ENCODE measurements around the gene THEMIS.

THEMIS gene

GRCh38 chr6:127737768-127738167 is 163.1 kb downstream of the THEMIS start:
- no peak overlapping the region for H3K27ac ChIP-seq (ENCODE audit: low read depth, low read length)
- H3K4me3 ChIP-seq (ENCODE audit: low read depth, low read length), result no peak overlapping the region
- H3K36me3 ChIP-seq (ENCODE audit: insufficient read depth, low read length), result no peaks in the 10 kb centered on the region
- no peaks in the 10 kb centered on the region for H3K27me3 ChIP-seq (ENCODE audit: insufficient read depth, low read length)
- no peak overlapping the region for H2AFZ ChIP-seq (ENCODE audit: low read length, unreplicated experiment)
- no peaks in the 10 kb centered on the region for H3K79me2 ChIP-seq (ENCODE audit: control insufficient read depth, insufficient read depth, low read length, unreplicated experiment)
- no peaks in the 10 kb centered on the region for H3K4me1 ChIP-seq (ENCODE audit: control insufficient read depth, insufficient read depth, low read length, unreplicated experiment)

GRCh38 chr6:127737009-127737486 is 163.8 kb downstream of the THEMIS start:
- H3K27ac ChIP-seq (ENCODE audit: low read depth, low read length), result no peak overlapping the region
- no peaks in the 10 kb centered on the region for H3K27me3 ChIP-seq (ENCODE audit: insufficient read depth, low read length)
- H3K36me3 ChIP-seq (ENCODE audit: insufficient read depth, low read length), result no peaks in the 10 kb centered on the region
- H3K4me1 ChIP-seq (ENCODE audit: control insufficient read depth, insufficient read depth, low read length, unreplicated experiment), result no peaks in the 10 kb centered on the region
- no peak overlapping the region for H2AFZ ChIP-seq (ENCODE audit: low read length, unreplicated experiment)
- no peaks in the 10 kb centered on the region for H3K79me2 ChIP-seq (ENCODE audit: control insufficient read depth, insufficient read depth, low read length, unreplicated experiment)
- H3K4me3 ChIP-seq (ENCODE audit: low read depth, low read length), result no peak overlapping the region

GRCh38 chr6:127732927-127733326 is 167.9 kb downstream of the THEMIS start:
- no peaks in the 10 kb centered on the region for H3K4me1 ChIP-seq (ENCODE audit: control insufficient read depth, insufficient read depth, low read length, unreplicated experiment)
- H3K27me3 ChIP-seq (ENCODE audit: insufficient read depth, low read length), result 0 out of 2 replicates have a peak, but pooled peaks cover 3% of the 10 kb centered on the region
- H3K4me3 ChIP-seq (ENCODE audit: low read depth, low read length), result no peak overlapping the region
- H3K79me2 ChIP-seq (ENCODE audit: control insufficient read depth, insufficient read depth, low read length, unreplicated experiment), result no peaks in the 10 kb centered on the region
- H2AFZ ChIP-seq (ENCODE audit: low read length, unreplicated experiment), result no peak overlapping the region
- H3K27ac ChIP-seq (ENCODE audit: low read depth, low read length), result no peak overlapping the region
- no peaks in the 10 kb centered on the region for H3K36me3 ChIP-seq (ENCODE audit: insufficient read depth, low read length)

DNA sequence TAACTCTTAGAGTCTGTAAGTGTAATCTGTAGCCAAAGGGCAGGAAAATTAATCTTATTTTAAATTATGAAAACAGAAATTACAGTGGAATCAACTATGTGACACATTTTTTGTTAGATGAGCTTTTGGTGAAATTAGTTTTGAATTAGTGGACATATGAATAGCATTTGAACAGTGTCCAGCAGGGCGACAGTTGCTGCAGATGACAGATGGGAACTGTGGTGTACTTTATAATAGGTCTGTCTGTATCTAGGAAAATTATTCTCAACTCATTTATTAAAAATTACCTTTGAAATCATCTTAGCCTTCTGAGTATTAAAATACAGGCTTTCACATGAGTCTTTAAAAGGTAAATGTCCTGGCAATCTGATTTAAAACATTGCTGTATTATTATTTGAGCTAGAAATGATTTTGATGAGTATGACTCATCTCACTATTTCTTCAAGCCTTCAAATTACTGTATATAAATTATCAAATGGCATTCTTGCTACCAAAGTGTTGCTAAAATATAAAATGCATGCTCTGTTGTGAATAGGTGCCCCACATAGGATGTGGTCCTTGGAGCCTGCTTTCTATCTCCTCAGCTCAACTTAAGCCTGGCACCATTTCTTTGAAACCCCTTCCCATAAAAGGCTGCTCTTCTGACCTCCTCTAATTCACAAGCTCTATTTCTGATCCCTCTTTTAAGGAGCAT is 173.5 kb downstream of the THEMIS start:
- Histone ChIP-seq H3K4me3 (ENCODE audit: low read depth, low read length) (no peak overlapping the region), H3K27ac (ENCODE audit: low read depth, low read length) (no peak overlapping the region), H3K36me3 (ENCODE audit: insufficient read depth, low read length) (no peaks in the 10 kb centered on the region), H3K4me1 (ENCODE audit: control insufficient read depth, insufficient read depth, low read length, unreplicated experiment) (no peaks in the 10 kb centered on the region), H2AFZ (ENCODE audit: low read length, unreplicated experiment) (no peak overlapping the region), H3K79me2 (ENCODE audit: control insufficient read depth, insufficient read depth, low read length, unreplicated experiment) (no peaks in the 10 kb centered on the region), H3K27me3 (ENCODE audit: insufficient read depth, low read length) (peaks cover 14% of the 10 kb centered on the region; the same call in 1 of the 2 replicates)

- no peak overlapping the region for H3K4me3 ChIP-seq (ENCODE audit: low read depth, low read length)
- H3K36me3 ChIP-seq (ENCODE audit: insufficient read depth, low read length), result no peaks in the 10 kb centered on the region
- H3K27me3 ChIP-seq (ENCODE audit: insufficient read depth, low read length), result peaks cover 14% of the 10 kb centered on the region; the same call in 1 of the 2 replicates
- no peaks in the 10 kb centered on the region for H3K4me1 ChIP-seq (ENCODE audit: control insufficient read depth, insufficient read depth, low read length, unreplicated experiment)
- no peaks in the 10 kb centered on the region for H3K79me2 ChIP-seq (ENCODE audit: control insufficient read depth, insufficient read depth, low read length, unreplicated experiment)
- H2AFZ ChIP-seq (ENCODE audit: low read length, unreplicated experiment), result no peak overlapping the region
- H3K27ac ChIP-seq (ENCODE audit: low read depth, low read length), result no peak overlapping the region
These were observed 175.0 kb downstream of the THEMIS start for GRCh38 chr6:127725821-127726220.

GRCh38 chr6:127718694-127719093 is 182.2 kb downstream of the THEMIS start:
- Histone ChIP-seq H3K27me3 (ENCODE audit: insufficient read depth, low read length) (peaks cover 9% of the 10 kb centered on the region; the same call in 1 of the 2 replicates), H3K4me1 (ENCODE audit: control insufficient read depth, insufficient read depth, low read length, unreplicated experiment) (no peaks in the 10 kb centered on the region), H3K4me3 (ENCODE audit: low read depth, low read length) (no peak overlapping the region), H3K79me2 (ENCODE audit: control insufficient read depth, insufficient read depth, low read length, unreplicated experiment) (no peaks in the 10 kb centered on the region), H3K27ac (ENCODE audit: low read depth, low read length) (no peak overlapping the region), H2AFZ (ENCODE audit: low read length, unreplicated experiment) (no peak overlapping the region), H3K36me3 (ENCODE audit: insufficient read depth, low read length) (no peaks in the 10 kb centered on the region)

GRCh38 chr6:127717384-127717783 is 183.5 kb downstream of the THEMIS start:
- no peak overlapping the region for H2AFZ ChIP-seq (ENCODE audit: low read length, unreplicated experiment)
- no peak overlapping the region for H3K4me3 ChIP-seq (ENCODE audit: low read depth, low read length)
- no peaks in the 10 kb centered on the region for H3K79me2 ChIP-seq (ENCODE audit: control insufficient read depth, insufficient read depth, low read length, unreplicated experiment)
- no peaks in the 10 kb centered on the region for H3K36me3 ChIP-seq (ENCODE audit: insufficient read depth, low read length)
- no peak overlapping the region for H3K27ac ChIP-seq (ENCODE audit: low read depth, low read length)
- H3K27me3 ChIP-seq (ENCODE audit: insufficient read depth, low read length), result no peaks in the 10 kb centered on the region
- H3K4me1 ChIP-seq (ENCODE audit: control insufficient read depth, insufficient read depth, low read length, unreplicated experiment), result no peaks in the 10 kb centered on the region

DNA sequence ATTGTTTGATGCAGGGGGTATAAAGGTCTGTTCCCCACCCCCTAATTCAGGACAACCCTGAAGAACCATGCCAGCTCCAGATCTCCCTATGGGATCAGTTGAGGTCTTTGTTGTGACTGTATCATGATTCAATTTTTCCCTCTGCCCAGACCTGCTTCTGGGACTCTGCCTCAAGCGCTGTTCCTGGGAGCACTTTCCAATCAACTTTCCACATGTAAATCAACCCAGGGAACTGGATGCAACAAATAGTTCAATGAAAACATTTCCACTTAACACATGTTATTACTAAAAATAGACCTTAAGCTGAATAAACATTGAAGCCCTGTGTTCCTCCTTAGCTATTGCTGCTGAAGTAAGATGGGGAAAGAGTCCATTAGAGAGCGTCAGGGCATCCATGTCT is 184.4 kb downstream of the THEMIS start:
- no peak overlapping the region for H3K27ac ChIP-seq (ENCODE audit: low read depth, low read length)
- H3K27me3 ChIP-seq (ENCODE audit: insufficient read depth, low read length), result peaks cover 5% of the 10 kb centered on the region; the same call in 1 of the 2 replicates
- H3K4me1 ChIP-seq (ENCODE audit: control insufficient read depth, insufficient read depth, low read length, unreplicated experiment), result no peaks in the 10 kb centered on the region
- no peak overlapping the region for H2AFZ ChIP-seq (ENCODE audit: low read length, unreplicated experiment)
- no peaks in the 10 kb centered on the region for H3K79me2 ChIP-seq (ENCODE audit: control insufficient read depth, insufficient read depth, low read length, unreplicated experiment)
- no peak overlapping the region for H3K4me3 ChIP-seq (ENCODE audit: low read depth, low read length)
- H3K36me3 ChIP-seq (ENCODE audit: insufficient read depth, low read length), result no peaks in the 10 kb centered on the region

DNA sequence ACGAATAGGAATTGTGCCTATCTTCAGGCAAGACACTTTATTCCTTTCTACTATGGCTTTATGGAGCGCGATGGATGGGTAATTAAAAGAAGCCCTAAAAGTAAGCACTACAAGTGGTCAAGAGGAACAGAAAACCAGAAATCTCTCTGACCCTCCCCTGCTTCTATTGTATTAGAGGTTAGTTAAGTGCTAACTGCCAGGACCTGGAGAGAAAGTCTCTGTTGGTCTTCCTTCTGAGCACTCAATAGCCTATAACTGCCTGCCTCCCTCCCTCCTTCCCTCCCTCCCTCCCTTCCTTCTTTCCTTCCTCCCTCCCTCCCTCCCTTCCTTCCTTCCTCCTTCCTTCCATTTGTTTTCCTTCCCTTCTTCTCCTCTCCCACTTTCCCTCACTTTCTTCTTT is 190.2 kb downstream of the THEMIS start:
- peaks cover 6% of the 10 kb centered on the region; the same call in 1 of the 2 replicates for H3K27me3 ChIP-seq (ENCODE audit: insufficient read depth, low read length)
- no peak overlapping the region for H3K27ac ChIP-seq (ENCODE audit: low read depth, low read length)
- H3K79me2 ChIP-seq (ENCODE audit: control insufficient read depth, insufficient read depth, low read length, unreplicated experiment), result no peaks in the 10 kb centered on the region
- no peaks in the 10 kb centered on the region for H3K4me1 ChIP-seq (ENCODE audit: control insufficient read depth, insufficient read depth, low read length, unreplicated experiment)
- H2AFZ ChIP-seq (ENCODE audit: low read length, unreplicated experiment), result no peak overlapping the region
- H3K36me3 ChIP-seq (ENCODE audit: insufficient read depth, low read length), result no peaks in the 10 kb centered on the region
- no peak overlapping the region for H3K4me3 ChIP-seq (ENCODE audit: low read depth, low read length)

- H3K79me2 ChIP-seq (ENCODE audit: control insufficient read depth, insufficient read depth, low read length, unreplicated experiment), result no peaks in the 10 kb centered on the region
- no peaks in the 10 kb centered on the region for H3K4me1 ChIP-seq (ENCODE audit: control insufficient read depth, insufficient read depth, low read length, unreplicated experiment)
- no peaks in the 10 kb centered on the region for H3K27me3 ChIP-seq (ENCODE audit: insufficient read depth, low read length)
- H3K27ac ChIP-seq (ENCODE audit: low read depth, low read length), result no peak overlapping the region
- H3K36me3 ChIP-seq (ENCODE audit: insufficient read depth, low read length), result no peaks in the 10 kb centered on the region
- no peak overlapping the region for H2AFZ ChIP-seq (ENCODE audit: low read length, unreplicated experiment)
- no peak overlapping the region for H3K4me3 ChIP-seq (ENCODE audit: low read depth, low read length)
These were observed 194.6 kb downstream of the THEMIS start for GRCh38 chr6:127706216-127706615.

GRCh38 chr6:127695108-127695507 is 205.8 kb downstream of the THEMIS start:
- H3K27me3 ChIP-seq (ENCODE audit: insufficient read depth, low read length), result no peaks in the 10 kb centered on the region

More at GRCh38 chr6:127695108-127695507, 205.8 kb downstream of the THEMIS start:
- no peak overlapping the region for H3K27ac ChIP-seq (ENCODE audit: low read depth, low read length)
- no peaks in the 10 kb centered on the region for H3K4me1 ChIP-seq (ENCODE audit: control insufficient read depth, insufficient read depth, low read length, unreplicated experiment)
- H3K4me3 ChIP-seq (ENCODE audit: low read depth, low read length), result no peak overlapping the region
- H3K79me2 ChIP-seq (ENCODE audit: control insufficient read depth, insufficient read depth, low read length, unreplicated experiment), result no peaks in the 10 kb centered on the region
- H2AFZ ChIP-seq (ENCODE audit: low read length, unreplicated experiment), result no peak overlapping the region
- no peaks in the 10 kb centered on the region for H3K36me3 ChIP-seq (ENCODE audit: insufficient read depth, low read length)

Measured in ACC112 (cell line).